Measurements from ENCODE around the gene ADCY2. TPM values are rescaled to one million over a fixed set of nuclear protein-coding genes. Genes with fewer than 3 reads are reported as not detected.

Gene ADCY2
- total and polyA plus RNA-seq, 8 donors: 0.29 to 7.5 (median 1.1) TPM

GRCh38 chr5:7706256-7706655, 310.3 kb downstream of the ADCY2 start:
- H3K36me3 ChIP-seq: peaks cover 0 to 7% (median 0%) of the 10 kb centered on the region in 4 donors
- no peak overlapping the region for H3K4me3 ChIP-seq
- H3K27ac ChIP-seq: no peak overlapping the region
- TF ChIP-seq EP300 (IDR thresholded peaks at IDR 0.05) (no peak), CTCF (IDR thresholded peaks at IDR 0.05) (no peak), POLR2A (IDR thresholded peaks at IDR 0.05) (no peak), POLR2AphosphoS5 (IDR thresholded peaks at IDR 0.05) (no peak)
- no peaks in the 10 kb centered on the region for H3K9me3 ChIP-seq
- intact Hi-C loops (cut with DNase I; ENCODE audit: low total_unique reads): no loop called here
- H3K27me3 ChIP-seq: no peaks in the 10 kb centered on the region
- no peak for DNase-seq
- 66 to 81% (median 75%) methylated on average over 4 of the region's 4 CpGs for WGBS, 5 donors
- no peaks in the 10 kb centered on the region for H3K4me1 ChIP-seq

- H3K36me3 ChIP-seq: peaks cover 0 to 6% (median 3%) of the 10 kb centered on the region in 4 donors
- WGBS, 5 donors: 77 to 90% (median 88%) methylated on average over 6 of the region's 6 CpGs
- TF ChIP-seq POLR2AphosphoS5 (IDR thresholded peaks at IDR 0.05): no peak
- TF ChIP-seq EP300 (IDR thresholded peaks at IDR 0.05): no peak
- no peak for TF ChIP-seq POLR2A (IDR thresholded peaks at IDR 0.05)
- TF ChIP-seq CTCF (IDR thresholded peaks at IDR 0.05): no peak
- H3K27me3 ChIP-seq: no peaks in the 10 kb centered on the region
- DNase-seq: no peak
- intact Hi-C loops (cut with DNase I; ENCODE audit: low total_unique reads): no loop called here
- H3K9me3 ChIP-seq: no peaks in the 10 kb centered on the region
- H3K4me1 ChIP-seq: no peaks in the 10 kb centered on the region
- H3K27ac ChIP-seq: no peak overlapping the region
- no peak overlapping the region for H3K4me3 ChIP-seq
Measured at GRCh38 chr5:7714119-7714518, 318.2 kb downstream of the ADCY2 start.

GRCh38 chr5:7714697-7715096, 318.8 kb downstream of the ADCY2 start:
- Histone ChIP-seq H3K27me3 (no peaks in the 10 kb centered on the region), H3K9me3 (no peaks in the 10 kb centered on the region), H3K4me1 (no peaks in the 10 kb centered on the region), H3K27ac (no peak overlapping the region), H3K4me3 (no peak overlapping the region), H3K36me3 (peaks cover 0 to 4% (median 2%) of the 10 kb centered on the region in 4 donors)
- intact Hi-C loops (cut with DNase I; ENCODE audit: low total_unique reads): no loop called here
- DNase-seq: no peak
- no peak for TF ChIP-seq POLR2AphosphoS5 (IDR thresholded peaks at IDR 0.05)
- no peak for TF ChIP-seq POLR2A (IDR thresholded peaks at IDR 0.05)
- no peak for TF ChIP-seq EP300 (IDR thresholded peaks at IDR 0.05)
- no peak for TF ChIP-seq CTCF (IDR thresholded peaks at IDR 0.05)

GRCh38 chr5:7717691-7718090, 321.8 kb downstream of the ADCY2 start:
- WGBS, 5 donors: 87 to 94% (median 92%) methylated on average over 4 of the region's 4 CpGs
- H3K27me3 ChIP-seq: no peaks in the 10 kb centered on the region
- no peak overlapping the region for H3K27ac ChIP-seq
- no peak overlapping the region for H3K4me3 ChIP-seq
- TF ChIP-seq POLR2A (IDR thresholded peaks at IDR 0.05): no peak
- no peak for TF ChIP-seq CTCF (IDR thresholded peaks at IDR 0.05)
- no peak for TF ChIP-seq POLR2AphosphoS5 (IDR thresholded peaks at IDR 0.05)
- no peak for DNase-seq
- no peaks in the 10 kb centered on the region for H3K9me3 ChIP-seq
- intact Hi-C loops (cut with DNase I; ENCODE audit: low total_unique reads): no loop called here
- peaks cover 0 to 8% (median 1%) of the 10 kb centered on the region in 4 donors for H3K36me3 ChIP-seq
- H3K4me1 ChIP-seq: no peaks in the 10 kb centered on the region

Measured in stomach (tissue), 9 donors.